Measurements from ENCODE around the gene SULT1C4. TPM values are rescaled to one million over a fixed set of nuclear protein-coding genes. Genes with fewer than 3 reads are reported as not detected.
"Not testable (repeated sequence)": the region's sequence is repeated elsewhere in the genome, so short reads cannot be mapped to it uniquely, and the experiment has no call there.

Gene SULT1C4
- polyA plus RNA-seq, 1 experiment, result 0.05 TPM

- POLR2A ChIA-PET, result no interaction called here
Observed at GRCh38 chr2:108355906-108356734, 21.6 kb upstream of the SULT1C4 start.

GRCh38 chr2:108359336-108359735 is 18.4 kb upstream of the SULT1C4 start:
- H3K27me3 ChIP-seq (ENCODE audit: control insufficient read depth, insufficient read depth, low read length); POLR2A ChIA-PET; H3K4me3 ChIP-seq (ENCODE audit: low read depth, low read length); H3K36me3 ChIP-seq (ENCODE audit: control insufficient read depth, insufficient read depth, low read length); DNase-seq (ENCODE audit: low read depth); CTCF ChIA-PET: not testable (repeated sequence)

More at GRCh38 chr2:108355906-108356734, 21.6 kb upstream of the SULT1C4 start:
- CTCF ChIA-PET, result no interaction called here
- no peak overlapping the region for H3K4me3 ChIP-seq (ENCODE audit: low read depth, low read length)
- TF ChIP-seq CTCF (IDR thresholded peaks at IDR 0.05; ENCODE audit: insufficient read depth, low read depth, low read length), result no peak
- H3K36me3 ChIP-seq (ENCODE audit: control insufficient read depth, insufficient read depth, low read length), result no peaks in the 10 kb centered on the region
- no peak for DNase-seq (ENCODE audit: low read depth)
- H3K27me3 ChIP-seq (ENCODE audit: control insufficient read depth, insufficient read depth, low read length), result no peaks in the 10 kb centered on the region; the same call in none of the 2 replicates

DNA sequence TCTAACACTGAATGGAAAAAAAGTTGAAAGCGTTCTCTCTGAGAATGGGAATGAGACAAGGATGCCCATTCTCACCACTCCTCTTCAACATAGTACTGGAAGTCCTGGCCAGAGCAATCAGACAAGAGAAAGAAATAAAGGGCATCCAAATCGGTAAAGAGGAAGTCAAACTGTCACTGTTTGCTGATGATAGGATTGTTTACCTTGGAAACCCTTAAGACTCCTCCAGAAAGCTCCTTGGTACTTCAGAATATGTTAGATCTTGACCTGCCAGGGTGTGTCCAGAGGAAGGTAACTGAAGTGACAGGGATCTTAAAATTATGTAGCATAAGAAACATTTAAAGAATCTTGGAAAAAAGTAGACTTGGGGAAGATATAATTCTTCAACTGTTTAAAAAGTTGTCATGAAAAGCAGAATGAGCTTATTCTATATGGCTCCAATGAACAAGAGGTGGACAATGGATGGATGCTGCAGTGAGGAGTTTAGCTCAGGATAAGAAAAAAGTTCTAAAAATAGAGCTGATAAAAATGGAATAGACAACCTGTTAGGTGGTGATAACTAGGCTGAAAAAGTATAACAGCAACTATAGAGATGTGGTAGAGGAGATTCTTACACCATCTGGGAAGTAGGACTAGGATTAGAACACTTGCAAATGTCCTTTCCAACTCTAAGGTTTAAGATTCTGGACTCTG is 16.8 kb upstream of the SULT1C4 start:
- ChIA-PET POLR2A (no interaction called here), CTCF (no interaction called here)
- TF ChIP-seq CTCF (IDR thresholded peaks at IDR 0.05; ENCODE audit: insufficient read depth, low read depth, low read length), result no peak
- no peak for DNase-seq (ENCODE audit: low read depth)
- H3K27me3 ChIP-seq (ENCODE audit: control insufficient read depth, insufficient read depth, low read length), result no peaks in the 10 kb centered on the region
- no peaks in the 10 kb centered on the region for H3K36me3 ChIP-seq (ENCODE audit: control insufficient read depth, insufficient read depth, low read length)
- H3K4me3 ChIP-seq (ENCODE audit: low read depth, low read length), result no peak overlapping the region

DNA sequence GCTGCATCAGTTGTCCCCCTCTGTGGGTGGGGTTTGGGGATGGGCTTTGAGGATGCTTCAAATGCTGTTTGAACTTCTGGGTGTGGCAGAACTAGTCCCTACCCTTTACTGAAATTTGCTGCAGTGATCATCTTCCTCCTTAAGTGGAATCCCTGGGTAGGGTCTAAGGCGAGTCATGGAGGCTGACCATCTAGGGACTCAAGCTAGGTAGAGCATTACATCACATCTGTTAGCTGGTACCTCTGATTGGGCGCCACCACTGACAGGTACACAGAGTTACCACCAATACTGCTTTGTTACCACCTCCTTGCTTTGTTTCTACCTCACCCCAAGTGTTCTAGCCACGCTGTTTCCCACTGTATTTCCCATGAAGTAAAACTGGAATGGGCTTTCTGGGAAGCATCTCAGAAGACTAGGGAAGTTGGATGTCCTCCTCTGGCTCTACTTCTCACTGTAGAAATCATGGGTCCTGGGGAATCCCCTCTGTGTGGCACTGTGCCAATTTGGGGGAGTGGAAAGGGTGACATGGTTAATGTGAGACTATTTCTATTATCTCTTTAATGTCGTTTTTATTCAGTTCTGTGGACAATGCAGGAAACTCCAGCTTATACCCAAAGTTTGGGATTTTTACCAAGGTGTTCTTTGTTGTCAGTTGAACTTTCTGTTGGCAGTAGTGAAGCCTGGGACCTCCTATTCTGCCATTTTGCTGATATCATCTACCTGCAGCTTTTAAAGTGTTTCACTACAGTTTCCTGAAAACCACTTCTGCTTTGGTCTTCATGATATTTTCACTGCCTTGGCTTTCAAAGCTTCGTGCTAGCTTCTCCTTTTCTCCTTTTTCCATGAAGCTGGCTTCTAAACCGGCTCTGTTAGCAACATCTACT is 14.5 kb upstream of the SULT1C4 start:
- CTCF ChIA-PET, result no interaction called here
- POLR2A ChIA-PET, result interaction anchor here (0.8 kb wide), 1 partner anchor 85 kb away, joined by 3 read pairs; no protein-coding TSS in a partner anchor

DNA sequence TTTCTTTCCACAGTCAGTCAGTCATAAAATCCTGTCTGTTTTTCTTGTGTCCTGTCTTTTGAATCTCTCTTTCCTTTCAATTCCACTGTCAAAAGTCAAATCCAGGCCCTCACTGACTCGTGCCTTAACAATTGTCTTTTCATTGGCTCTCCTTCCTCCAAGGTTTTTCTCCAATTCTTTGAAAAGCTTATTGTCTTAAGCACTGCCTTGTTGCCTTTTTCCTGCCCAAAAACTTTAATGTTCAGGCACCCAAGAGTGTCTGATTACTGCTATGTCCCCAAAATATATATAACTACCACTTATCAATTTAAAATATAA is 13.9 kb upstream of the SULT1C4 start:
- Histone ChIP-seq H3K4me3 (ENCODE audit: low read depth, low read length) (no peak overlapping the region), H3K36me3 (ENCODE audit: control insufficient read depth, insufficient read depth, low read length) (no peaks in the 10 kb centered on the region), H3K27me3 (ENCODE audit: control insufficient read depth, insufficient read depth, low read length) (no peaks in the 10 kb centered on the region)
- TF ChIP-seq CTCF (IDR thresholded peaks at IDR 0.05; ENCODE audit: insufficient read depth, low read depth, low read length), result no peak
- DNase-seq (ENCODE audit: low read depth), result no peak
- ChIA-PET CTCF (interaction anchor here (0.7 kb wide), 1 partner anchor 1743 kb away, joined by 3 read pairs; no protein-coding TSS in a partner anchor), POLR2A (no interaction called here)

More for the DNA sequence above, 14.5 kb upstream of the SULT1C4 start:
- Histone ChIP-seq H3K27me3 (ENCODE audit: control insufficient read depth, insufficient read depth, low read length) (no peaks in the 10 kb centered on the region), H3K36me3 (ENCODE audit: control insufficient read depth, insufficient read depth, low read length) (no peaks in the 10 kb centered on the region), H3K4me3 (ENCODE audit: low read depth, low read length) (no peak overlapping the region)
- no peak for DNase-seq (ENCODE audit: low read depth)
- no peak for TF ChIP-seq CTCF (IDR thresholded peaks at IDR 0.05; ENCODE audit: insufficient read depth, low read depth, low read length)
